GM19455 (cell line): ENCODE measurements around the gene NBPF20.
A peak's percentile ranks its signal among the peaks of the same experiment; 100 is the strongest.
"Not testable (repeated sequence)": the region's sequence is repeated elsewhere in the genome, so short reads cannot be mapped to it uniquely, and the experiment has no call there.

ENCODE experiments used
- ATAC-seq: cut with Tn5 transposase; IDR thresholded peaks from one replicate; pipeline ENCODE4 v1.9.1; 2021; ENCODE audit not compliant: unreplicated experiment

The NBPF20 gene

GRCh38 chr1:145425436-145426029, at the start of gene NBPF20:
TSS of gene NBPF20 (minus strand) at chr1:145425603. CDS start at chr1:145405272, 20,331 bp downstream.
- peak; percentile 93 for ATAC-seq

- ATAC-seq, result not testable (repeated sequence)
These were observed 49.5 kb upstream of the NBPF20 start for GRCh38 chr1:145474837-145475368.

GRCh38 chr1:145472731-145473130, 47.3 kb upstream of the NBPF20 start:
- not testable (repeated sequence) for ATAC-seq

- not testable (repeated sequence) for ATAC-seq
These were observed 46.0 kb upstream of the NBPF20 start for GRCh38 chr1:145471365-145471764.

GRCh38 chr1:145465405-145466144, 40.2 kb upstream of the NBPF20 start:
- peak; percentile 87 for ATAC-seq

GRCh38 chr1:145464708-145465336, 39.4 kb upstream of the NBPF20 start:
- ATAC-seq, result not testable (repeated sequence)

- ATAC-seq, result not testable (repeated sequence)
These were observed 38.6 kb upstream of the NBPF20 start for GRCh38 chr1:145464017-145464416.

GRCh38 chr1:145460684-145461083, 35.3 kb upstream of the NBPF20 start:
- ATAC-seq, result not testable (repeated sequence)

GRCh38 chr1:145460048-145460447, 34.6 kb upstream of the NBPF20 start:
- ATAC-seq, result not testable (repeated sequence)

- ATAC-seq, result not testable (repeated sequence)
These were observed 34.2 kb upstream of the NBPF20 start for GRCh38 chr1:145459591-145459990.

- not testable (repeated sequence) for ATAC-seq
These were observed 33.7 kb upstream of the NBPF20 start for GRCh38 chr1:145459063-145459462.

GRCh38 chr1:145454824-145455177, 29.4 kb upstream of the NBPF20 start:
- not testable (repeated sequence) for ATAC-seq

GRCh38 chr1:145453873-145454823, 28.7 kb upstream of the NBPF20 start:
- not testable (repeated sequence) for ATAC-seq

GRCh38 chr1:145452506-145452905, 27.1 kb upstream of the NBPF20 start:
- ATAC-seq, result not testable (repeated sequence)

- ATAC-seq, result not testable (repeated sequence)
These were observed 26.5 kb upstream of the NBPF20 start for GRCh38 chr1:145451914-145452313.

- not testable (repeated sequence) for ATAC-seq
These were observed 19.8 kb upstream of the NBPF20 start for GRCh38 chr1:145445219-145445618.

GRCh38 chr1:145442340-145442739, 16.9 kb upstream of the NBPF20 start:
- not testable (repeated sequence) for ATAC-seq

GRCh38 chr1:145431363-145432256, 6.2 kb upstream of the NBPF20 start:
- not testable (repeated sequence) for ATAC-seq

GRCh38 chr1:145430830-145431229, 5.4 kb upstream of the NBPF20 start:
- ATAC-seq, result not testable (repeated sequence)
